HG03066 (cell line): ENCODE results near the gene AOAH.
"Not testable (repeated sequence)": the region's sequence is repeated elsewhere in the genome, so short reads cannot be mapped to it uniquely, and the experiment has no call there.

Experiments used
- ATAC-seq: cut with Tn5 transposase; IDR thresholded peaks from one replicate; pipeline ENCODE4 v1.9.1; 2021; ENCODE audit warnings: low read depth; ENCODE audit not compliant: unreplicated experiment

The AOAH gene

DNA sequence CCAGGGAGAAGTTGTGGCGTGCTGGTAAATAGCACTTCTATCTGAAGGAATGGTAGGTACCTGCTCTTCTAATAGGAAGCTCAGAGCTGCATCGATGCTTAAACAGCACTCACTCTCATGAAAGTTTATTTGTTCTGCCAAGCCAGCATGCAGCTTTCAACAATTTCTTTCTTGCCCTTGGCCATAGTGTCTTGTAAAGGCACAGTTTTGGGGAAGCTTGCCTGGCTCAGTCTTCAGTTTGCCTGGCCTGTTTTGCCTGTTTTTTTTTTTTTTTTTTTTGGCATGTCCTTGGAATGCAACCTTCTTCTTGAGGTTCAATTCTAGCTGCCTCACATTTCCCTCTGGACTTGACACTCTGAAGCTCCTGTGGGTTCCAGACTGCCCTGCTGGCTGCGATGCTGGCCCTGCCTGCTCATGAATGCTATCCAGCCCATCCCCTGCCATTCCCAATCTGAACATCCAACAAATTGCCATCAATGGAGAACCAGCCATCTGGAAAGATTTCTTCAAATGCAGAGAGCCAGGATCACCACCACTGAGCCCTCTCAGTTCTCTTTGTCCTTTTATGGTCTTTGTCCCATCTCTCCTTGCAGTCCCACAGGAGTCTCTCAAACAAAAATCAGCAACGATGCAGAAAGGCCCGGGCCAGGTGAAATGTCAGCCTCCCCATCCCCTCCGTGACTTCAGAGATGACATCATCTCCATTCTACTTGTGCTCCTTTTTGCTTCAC is 200.8 kb downstream of the AOAH start:
- no peak for ATAC-seq

- no peak for ATAC-seq
These were observed 201.8 kb downstream of the AOAH start for GRCh38 chr7:36522453-36523007.

DNA sequence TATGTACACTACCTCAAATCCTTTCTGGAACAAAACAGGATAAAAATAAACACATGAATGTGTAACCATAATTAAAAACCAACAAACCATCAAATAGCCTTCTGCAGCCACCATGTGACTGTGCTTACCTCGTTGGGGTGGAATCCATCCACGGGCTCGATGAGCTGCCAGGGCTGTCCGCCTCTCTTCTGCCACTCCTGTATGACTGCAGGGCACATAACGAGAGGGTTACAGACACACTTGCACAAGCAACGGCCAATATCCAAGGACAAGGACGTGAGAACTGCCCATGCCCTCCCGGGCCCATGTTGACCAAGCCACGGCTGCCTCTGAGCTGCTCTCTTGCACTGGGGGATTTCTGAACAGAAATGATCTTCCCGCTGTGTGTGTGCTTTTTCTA is 202.4 kb downstream of the AOAH start:
- no peak for ATAC-seq

GRCh38 chr7:36521133-36521532 is 203.2 kb downstream of the AOAH start:
- ATAC-seq, result no peak

GRCh38 chr7:36515847-36516246 is 208.4 kb downstream of the AOAH start:
- no peak for ATAC-seq

GRCh38 chr7:36514289-36515243 is 209.7 kb downstream of the AOAH start:
- ATAC-seq, result no peak

GRCh38 chr7:36513393-36513792 is 210.9 kb downstream of the AOAH start:
- no peak for ATAC-seq

DNA sequence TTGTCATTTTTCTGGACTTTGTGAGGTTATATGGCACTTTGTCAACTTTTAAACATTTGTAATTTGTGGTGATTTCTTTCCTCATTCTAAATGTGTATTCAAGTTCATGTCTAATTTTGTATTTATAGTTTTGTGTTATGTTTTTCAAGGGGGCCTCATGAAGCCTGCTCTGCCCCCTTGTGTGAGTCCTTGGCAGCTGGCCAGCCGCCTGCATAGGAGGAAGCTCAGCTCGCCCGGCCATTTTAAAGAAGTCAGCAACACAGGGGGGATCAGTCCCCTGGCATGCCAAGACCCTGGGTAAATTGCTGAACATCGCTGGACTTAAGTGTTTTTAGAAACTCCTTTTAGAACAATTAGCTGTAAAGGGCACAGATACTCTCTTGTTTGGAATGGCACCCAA is 211.7 kb downstream of the AOAH start:
- no peak for ATAC-seq

GRCh38 chr7:36509962-36510361 is 214.3 kb downstream of the AOAH start:
- no peak for ATAC-seq

GRCh38 chr7:36507475-36508440 is 216.5 kb downstream of the AOAH start:
- no peak for ATAC-seq

GRCh38 chr7:36506820-36507219 is 217.5 kb downstream of the AOAH start:
- no peak for ATAC-seq

- ATAC-seq, result no peak
These were observed 218.0 kb downstream of the AOAH start for GRCh38 chr7:36506130-36506798.

DNA sequence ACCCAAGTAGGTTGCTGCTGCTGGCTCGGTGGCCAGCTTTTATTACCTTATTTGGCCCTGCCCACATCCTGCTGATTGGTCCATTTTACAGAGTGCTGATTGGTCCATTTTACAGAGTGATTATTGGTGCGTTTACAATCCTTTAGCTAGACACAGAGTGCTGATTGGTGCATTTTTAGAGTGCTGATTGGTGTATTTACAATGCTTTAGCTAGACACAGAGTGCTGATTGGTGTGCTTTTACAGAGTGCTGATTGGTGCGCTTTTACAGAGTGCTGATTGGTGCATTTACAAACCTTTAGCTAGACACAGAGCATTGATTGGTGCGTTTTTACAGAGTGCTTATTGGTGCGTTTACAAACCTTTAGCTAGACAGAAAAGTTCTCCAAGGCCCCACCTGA is 219.7 kb downstream of the AOAH start:
- not testable (repeated sequence) for ATAC-seq

- not testable (repeated sequence) for ATAC-seq
These were observed 220.1 kb downstream of the AOAH start for GRCh38 chr7:36504216-36504615.

DNA sequence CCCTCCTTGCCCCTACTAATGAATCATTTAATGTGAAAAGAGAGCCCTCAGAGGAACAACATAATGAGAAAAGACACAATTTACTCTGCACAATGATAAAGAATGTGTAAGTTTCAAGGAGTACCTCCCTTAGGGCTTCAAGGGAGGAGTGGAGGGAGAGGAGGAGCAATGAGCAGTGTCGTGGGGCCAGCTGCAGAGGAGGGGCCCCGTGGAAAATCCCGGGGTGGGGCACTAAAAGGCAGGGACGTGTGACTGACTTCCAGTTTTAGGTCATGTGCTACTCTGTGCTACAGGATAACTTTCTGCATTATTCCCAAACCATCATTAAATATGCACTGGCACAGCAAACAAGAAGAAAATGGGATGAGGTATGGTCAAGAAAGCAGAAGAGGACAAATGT is 226.5 kb downstream of the AOAH start:
- no peak for ATAC-seq

DNA sequence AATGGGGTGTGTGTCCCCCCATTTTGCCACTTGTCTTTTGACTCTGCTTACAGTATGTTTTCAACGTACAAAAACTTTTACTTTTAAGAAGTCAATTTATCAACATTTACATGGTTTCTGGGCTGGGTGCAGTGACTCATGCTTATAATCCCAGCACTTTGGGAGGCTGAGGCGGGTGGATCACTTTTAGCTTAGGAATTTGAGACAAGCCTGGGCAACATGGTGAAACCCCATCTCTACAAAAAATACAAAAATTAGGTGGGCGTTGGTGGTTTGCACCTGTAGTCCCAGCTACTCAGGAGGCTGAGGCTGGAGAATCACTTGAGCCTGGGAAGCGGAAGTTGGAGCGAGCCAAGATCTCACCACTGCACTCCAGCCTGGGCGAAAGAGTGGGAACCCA is 227.1 kb downstream of the AOAH start:
- not testable (repeated sequence) for ATAC-seq

DNA sequence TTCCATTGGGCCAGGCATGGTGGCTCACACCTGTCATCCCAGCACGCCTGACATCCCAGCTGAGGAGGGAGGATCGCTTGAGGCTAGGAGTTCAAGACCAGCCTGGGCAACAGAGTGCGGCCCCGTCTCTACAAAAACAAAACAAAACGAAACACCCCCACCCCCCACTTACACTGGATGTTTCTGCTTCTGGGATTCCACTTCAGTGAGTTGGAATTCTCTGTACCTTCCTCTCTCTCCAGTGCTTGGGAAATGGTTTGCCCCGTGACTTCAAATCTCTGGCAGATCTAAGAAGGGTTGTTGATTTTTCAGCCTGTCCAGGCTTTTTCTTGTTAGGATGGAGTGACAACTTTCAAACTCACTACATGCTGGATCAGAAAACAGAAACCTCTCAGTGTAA is 227.7 kb downstream of the AOAH start:
- ATAC-seq, result no peak

GRCh38 chr7:36491317-36491716 is 233.0 kb downstream of the AOAH start:
- ATAC-seq, result no peak

- ATAC-seq, result no peak
These were observed 233.9 kb downstream of the AOAH start for GRCh38 chr7:36490419-36490830.

- ATAC-seq, result not testable (repeated sequence)
These were observed 235.6 kb downstream of the AOAH start for GRCh38 chr7:36488672-36489071.
